Esophagus squamous epithelium (tissue), 5 donors: ENCODE data around the gene FAM222A. TPM values are rescaled to one million over a fixed set of nuclear protein-coding genes. Genes with fewer than 3 reads are reported as not detected.

ENCODE experiments used
- DNase-seq: peaks from one replicate; lab custom pipeline; 2025; lab: John Stamatoyannopoulos, UW
- H3K27ac ChIP-seq, 4 donors: fragments of 200-600 bp; sonication (generic); one replicate each; pipeline ENCODE4 v1.5.1; 2016 to 2019; ENCODE audit warnings: mild to moderate bottlenecking in 1 of 4
- H3K27me3 ChIP-seq, 4 donors: fragments of 200-600 bp; sonication (generic); 1 replicate in 3 of 4; 2 replicates in 1 of 4; pipeline versions ENCODE4 v1.5.1 to v1.6.0; 2017 to 2021; ENCODE audit warnings: antibody characterized with exemption in 1 of 4
- H3K36me3 ChIP-seq, 3 donors: fragments of 200-600 bp; sonication (generic); one replicate each; pipeline ENCODE4 v1.5.1; 2016 to 2019
- H3K4me1 ChIP-seq, 3 donors: fragments of 200-600 bp; sonication (generic); one replicate each; pipeline ENCODE4 v1.5.1; 2017 to 2019
- H3K4me3 ChIP-seq, 4 donors: fragments of 200-600 bp; sonication (generic); 1 replicate in 3 of 4; 2 replicates in 1 of 4; pipeline ENCODE4 v1.5.1; 2016 to 2019; ENCODE audit warnings: mild to moderate bottlenecking in 2 of 4, moderate library complexity in 1 of 4
- H3K9me3 ChIP-seq, 3 donors: fragments of 200-600 bp; sonication (generic); one replicate each; pipeline ENCODE4 v1.5.1; 2016 to 2019
- CTCF ChIP-seq, 6 experiments: fragments of 450-650 bp in 4 of 6; fragments of 200-600 bp in 2 of 6; sonication (generic) in 2 of 6; IDR thresholded peaks; one replicate each; pipeline ENCODE4 v1.5.1; 2016 to 2019; ENCODE audit warnings: antibody characterized with exemption in 6 of 6, mild to moderate bottlenecking in 4 of 6, moderate library complexity in 4 of 6
- POLR2A ChIP-seq, 4 donors: fragments of 450-650 bp; IDR thresholded peaks; one replicate each; pipeline ENCODE4 v1.6.1; 2017; ENCODE audit warnings: antibody characterized with exemption in 4 of 4, mild to moderate bottlenecking in 4 of 4, moderate library complexity in 3 of 4
- WGBS, 2 donors: methylation state at CpG; one replicate each; pipeline ENCODE4 v1.1.5; 2018; 5-methylcytosine and 5-hydroxymethylcytosine counted together
- intact Hi-C: fragments of 100-400 bp; cut with DNase I; formaldehyde crosslinking; loops from one replicate; pipeline ENCODE4 v1.15.0; 2022
- total RNA-seq, 4 donors: library from RNA; depleted of rRNA; stranded (reverse); fragments of >200 nt; gene quantifications; one replicate each; pipeline ENCODE4 v1.1.0, GENCODE V29; 2016
- donor health status: DM: yes; HTN: yes; CAD: no.

FAM222A gene
- total RNA-seq, 4 donors from 2014 or later, result 0.57 to 9.3 (median 5.0) TPM

- Histone ChIP-seq H3K9me3 (no peaks in the 10 kb centered on the region), H3K27ac (no peak overlapping the region), H3K36me3 (no peaks in the 10 kb centered on the region), H3K27me3 (peaks cover 0 to 60% (median 1%) of the 10 kb centered on the region in 4 donors), H3K4me3 (no peak overlapping the region), H3K4me1 (peaks cover 13 to 68% (median 13%) of the 10 kb centered on the region in 3 donors)
- intact Hi-C loops, result no loop called here
- 85 to 87% methylated on average over 7 to 12 of the region's 18 CpGs for WGBS, 2 donors
- no peak for DNase-seq
- TF ChIP-seq POLR2A (IDR thresholded peaks at IDR 0.05) (no peak), CTCF (IDR thresholded peaks at IDR 0.05) (no peak)
Observed at GRCh38 chr12:109717390-109718357, 4.0 kb downstream of the FAM222A start.

- H3K4me3 ChIP-seq, result no peak overlapping the region
- H3K27ac ChIP-seq, result no peak overlapping the region
- peaks cover 0 to 55% (median 0%) of the 10 kb centered on the region in 4 donors for H3K27me3 ChIP-seq
- no peaks in the 10 kb centered on the region for H3K9me3 ChIP-seq
- TF ChIP-seq POLR2A (IDR thresholded peaks at IDR 0.05) (no peak), CTCF (IDR thresholded peaks at IDR 0.05) (no peak)
- DNase-seq, result no peak
- H3K4me1 ChIP-seq, result peaks cover 13 to 69% (median 13%) of the 10 kb centered on the region in 3 donors
- intact Hi-C loops, result no loop called here
- WGBS, 2 donors, result 25 to 37% methylated on average over 4 to 22 of the region's 33 CpGs
- no peaks in the 10 kb centered on the region for H3K36me3 ChIP-seq
Observed at GRCh38 chr12:109718390-109718789, 4.8 kb downstream of the FAM222A start.

- peaks cover 9 to 73% (median 13%) of the 10 kb centered on the region in 3 donors for H3K4me1 ChIP-seq
- H3K36me3 ChIP-seq, result no peaks in the 10 kb centered on the region
- 80% methylated on average over 6 to 12 of the region's 12 CpGs for WGBS, 2 donors
- no peak for DNase-seq
- H3K27ac ChIP-seq, result no peak overlapping the region
- peaks cover 0 to 53% (median 0%) of the 10 kb centered on the region in 4 donors for H3K27me3 ChIP-seq
- no peak for TF ChIP-seq CTCF (IDR thresholded peaks at IDR 0.05)
- TF ChIP-seq POLR2A (IDR thresholded peaks at IDR 0.05), result no peak
- intact Hi-C loops, result no loop called here
- H3K4me3 ChIP-seq, result no peak overlapping the region
- no peaks in the 10 kb centered on the region for H3K9me3 ChIP-seq
Observed at GRCh38 chr12:109719123-109720022, 5.7 kb downstream of the FAM222A start.

GRCh38 chr12:109720152-109720856 lies 6.7 kb downstream of the FAM222A start:
- H3K4me3 ChIP-seq, result no peak overlapping the region
- no peak for DNase-seq
- intact Hi-C loops, result no loop called here
- H3K27ac ChIP-seq, result no peak overlapping the region
- TF ChIP-seq CTCF (IDR thresholded peaks at IDR 0.05) (no peak), POLR2A (IDR thresholded peaks at IDR 0.05) (no peak)
- H3K27me3 ChIP-seq, result peaks cover 0 to 44% (median 0%) of the 10 kb centered on the region in 4 donors
- no peaks in the 10 kb centered on the region for H3K9me3 ChIP-seq
- WGBS, 2 donors, result 66 to 86% methylated on average over 3 to 4 of the region's 12 CpGs
- peaks cover 0 to 69% (median 6%) of the 10 kb centered on the region in 3 donors for H3K4me1 ChIP-seq
- no peaks in the 10 kb centered on the region for H3K36me3 ChIP-seq
